Mesothelial cell of epicardium (in vitro differentiated cells): ENCODE data around the gene KTN1. TPM values are rescaled to one million over a fixed set of nuclear protein-coding genes. Genes with fewer than 3 reads are reported as not detected.

Source experiments
- DNase-seq, 2 experiments: peaks; one replicate each; pipeline ENCODE4 v3.0.0; 2021; ENCODE audit warnings: low spot score in 2 of 2; ENCODE audit not compliant: unreplicated experiment in 2 of 2
- H3K27ac Mint-ChIP-seq: 2 replicates; pipeline ENCODE4 v1.8.0; 2021; ENCODE audit warnings: mixed read lengths
- H3K27me3 Mint-ChIP-seq: 2 replicates; pipeline ENCODE4 v1.8.0; 2021; ENCODE audit warnings: low read depth, mixed read lengths
- H3K36me3 Mint-ChIP-seq: 2 replicates; pipeline ENCODE4 v1.8.0; 2021; ENCODE audit warnings: mixed read lengths
- H3K4me1 Mint-ChIP-seq: 2 replicates; pipeline ENCODE4 v1.8.0; 2021; ENCODE audit warnings: mixed read lengths
- H3K4me3 Mint-ChIP-seq: 2 replicates; pipeline ENCODE4 v1.8.0; 2021; ENCODE audit warnings: mild to moderate bottlenecking, moderate library complexity, mixed read lengths
- H3K9me3 Mint-ChIP-seq: 2 replicates; pipeline ENCODE4 v1.8.0; 2021; ENCODE audit warnings: mixed read lengths
- CTCF ChIP-seq: fragments of 200-600 bp; sonication (generic); IDR thresholded peaks from one replicate; pipeline ENCODE4 v1.5.0; 2021; ENCODE audit warnings: antibody characterized with exemption; ENCODE audit not compliant: unreplicated experiment
- total RNA-seq: library from RNA; stranded (reverse); gene quantifications from 3 replicates; pipeline ENCODE4 v1.2.1, GENCODE V29; 2021

Gene KTN1
- total RNA-seq, 1 donor from 2014 or later, result 153 TPM

GRCh38 chr14:55691659-55692058 lies 111.7 kb downstream of the KTN1 start:
- no peak overlapping the region for H3K4me3 Mint-ChIP-seq
- no peak overlapping the region for H3K27ac Mint-ChIP-seq
- no peak for TF ChIP-seq CTCF
- H3K36me3 Mint-ChIP-seq, result peaks cover 19% of the 10 kb centered on the region
- H3K9me3 Mint-ChIP-seq, result no peaks in the 10 kb centered on the region
- H3K4me1 Mint-ChIP-seq, result no peaks in the 10 kb centered on the region
- H3K27me3 Mint-ChIP-seq, result no peaks in the 10 kb centered on the region
- no peak for DNase-seq

- TF ChIP-seq CTCF, result no peak
- H3K27ac Mint-ChIP-seq, result no peak overlapping the region
- peaks cover 2% of the 10 kb centered on the region for H3K36me3 Mint-ChIP-seq
- H3K4me1 Mint-ChIP-seq, result no peaks in the 10 kb centered on the region
- H3K4me3 Mint-ChIP-seq, result no peak overlapping the region
- no peaks in the 10 kb centered on the region for H3K27me3 Mint-ChIP-seq
- DNase-seq, result no peak
- no peaks in the 10 kb centered on the region for H3K9me3 Mint-ChIP-seq
Measured at GRCh38 chr14:55693904-55694303, 113.9 kb downstream of the KTN1 start.

- peaks cover 6% of the 10 kb centered on the region for H3K36me3 Mint-ChIP-seq
- no peaks in the 10 kb centered on the region for H3K27me3 Mint-ChIP-seq
- H3K27ac Mint-ChIP-seq, result no peak overlapping the region
- DNase-seq, result no peak
- H3K9me3 Mint-ChIP-seq, result peaks cover 10% of the 10 kb centered on the region
- no peaks in the 10 kb centered on the region for H3K4me1 Mint-ChIP-seq
- no peak overlapping the region for H3K4me3 Mint-ChIP-seq
- TF ChIP-seq CTCF, result no peak
Measured at GRCh38 chr14:55697414-55697861, 117.4 kb downstream of the KTN1 start.

- DNase-seq, result no peak
- no peaks in the 10 kb centered on the region for H3K27me3 Mint-ChIP-seq
- H3K36me3 Mint-ChIP-seq, result peaks cover 6% of the 10 kb centered on the region
- no peak overlapping the region for H3K27ac Mint-ChIP-seq
- TF ChIP-seq CTCF, result no peak
- peaks cover 10% of the 10 kb centered on the region for H3K9me3 Mint-ChIP-seq
- no peaks in the 10 kb centered on the region for H3K4me1 Mint-ChIP-seq
- no peak overlapping the region for H3K4me3 Mint-ChIP-seq
Measured at GRCh38 chr14:55698051-55698450, 118.0 kb downstream of the KTN1 start.

- peaks cover 6% of the 10 kb centered on the region for H3K36me3 Mint-ChIP-seq
Measured at GRCh38 chr14:55699131-55700057, 119.4 kb downstream of the KTN1 start.

More at GRCh38 chr14:55699131-55700057, 119.4 kb downstream of the KTN1 start:
- peaks cover 10% of the 10 kb centered on the region for H3K9me3 Mint-ChIP-seq
- DNase-seq, result no peak
- TF ChIP-seq CTCF, result no peak
- no peak overlapping the region for H3K4me3 Mint-ChIP-seq
- H3K4me1 Mint-ChIP-seq, result no peaks in the 10 kb centered on the region
- no peak overlapping the region for H3K27ac Mint-ChIP-seq
- no peaks in the 10 kb centered on the region for H3K27me3 Mint-ChIP-seq
